Measurements from ENCODE around the gene FGD6.
"Not testable (repeated sequence)": the region's sequence is repeated elsewhere in the genome, so short reads cannot be mapped to it uniquely, and the experiment has no call there.

The FGD6 gene

GRCh38 chr12:95217377-95218149 lies at the start of gene FGD6, which contains the start of gene VEZT:
Gene FGD6 (minus strand): TSS chr12:95217467. CDS start chr12:95217240, 227 bp downstream.
Gene VEZT (plus strand): TSS chr12:95217807. CDS start chr12:95217851, 44 bp downstream.
- peak; percentile 97 for DNase-seq

- no peak for DNase-seq
These were observed 49.0 kb upstream of the FGD6 start for GRCh38 chr12:95266254-95266653.

- no peak for DNase-seq
These were observed 48.5 kb upstream of the FGD6 start for GRCh38 chr12:95265765-95266164.

- no peak for DNase-seq
These were observed 45.5 kb upstream of the FGD6 start for GRCh38 chr12:95262808-95263207.

GRCh38 chr12:95261109-95261508 lies 43.8 kb upstream of the FGD6 start:
- DNase-seq = no peak

- no peak for DNase-seq
These were observed 42.1 kb upstream of the FGD6 start for GRCh38 chr12:95259368-95259767.

GRCh38 chr12:95258803-95259202 lies 41.5 kb upstream of the FGD6 start:
- no peak for DNase-seq

- DNase-seq = no peak
These were observed 40.9 kb upstream of the FGD6 start for GRCh38 chr12:95258151-95258550.

- no peak for DNase-seq
These were observed 40.3 kb upstream of the FGD6 start for GRCh38 chr12:95257541-95257940.

- DNase-seq = no peak
These were observed 36.1 kb upstream of the FGD6 start for GRCh38 chr12:95253386-95253785.

GRCh38 chr12:95248604-95249360 lies 31.5 kb upstream of the FGD6 start:
- DNase-seq = no peak

- no peak for DNase-seq
These were observed 30.8 kb upstream of the FGD6 start for GRCh38 chr12:95248095-95248494.

- no peak for DNase-seq
These were observed 27.1 kb upstream of the FGD6 start for GRCh38 chr12:95244350-95244749.

GRCh38 chr12:95243497-95244183 lies 26.4 kb upstream of the FGD6 start:
- DNase-seq = no peak

GRCh38 chr12:95241761-95242506 lies 24.7 kb upstream of the FGD6 start:
- no peak for DNase-seq

- DNase-seq = not testable (repeated sequence)
These were observed 23.9 kb upstream of the FGD6 start for GRCh38 chr12:95241138-95241537.

- no peak for DNase-seq
These were observed 23.3 kb upstream of the FGD6 start for GRCh38 chr12:95240556-95240955.

GRCh38 chr12:95239835-95240234 lies 22.6 kb upstream of the FGD6 start:
- not testable (repeated sequence) for DNase-seq

- no peak for DNase-seq
These were observed 21.9 kb upstream of the FGD6 start for GRCh38 chr12:95239216-95239615.

- DNase-seq = no peak
These were observed 20.9 kb upstream of the FGD6 start for GRCh38 chr12:95238150-95238549.

- no peak for DNase-seq
These were observed 20.0 kb upstream of the FGD6 start for GRCh38 chr12:95237315-95237714.

- DNase-seq = not testable (repeated sequence)
These were observed 18.4 kb upstream of the FGD6 start for GRCh38 chr12:95235621-95236020.

- not testable (repeated sequence) for DNase-seq
These were observed 16.9 kb upstream of the FGD6 start for GRCh38 chr12:95234187-95234586.
